A673 (cell line): ENCODE measurements around the gene NKPD1.

Experiments used
- CTCF ChIP-seq: fragments of 300-800, 200-600 bp; sonication (generic); conservative IDR thresholded peaks from 2 replicates; pipeline ENCODE4 v1.5.1; 2017; ENCODE audit warnings: low read depth, mild to moderate bottlenecking, antibody characterized with exemption, low read length, moderate library complexity, mixed read lengths
- EZH2 ChIP-seq: fragments of 200-600 bp; sonication (generic); IDR thresholded peaks from 2 replicates; pipeline ENCODE4 v1.6.1; 2017; ENCODE audit warnings: borderline replicate concordance, low read depth, mild to moderate bottlenecking, mixed read lengths, antibody characterized with exemption, low read length; ENCODE audit not compliant: poor library complexity, severe bottlenecking

DNA sequence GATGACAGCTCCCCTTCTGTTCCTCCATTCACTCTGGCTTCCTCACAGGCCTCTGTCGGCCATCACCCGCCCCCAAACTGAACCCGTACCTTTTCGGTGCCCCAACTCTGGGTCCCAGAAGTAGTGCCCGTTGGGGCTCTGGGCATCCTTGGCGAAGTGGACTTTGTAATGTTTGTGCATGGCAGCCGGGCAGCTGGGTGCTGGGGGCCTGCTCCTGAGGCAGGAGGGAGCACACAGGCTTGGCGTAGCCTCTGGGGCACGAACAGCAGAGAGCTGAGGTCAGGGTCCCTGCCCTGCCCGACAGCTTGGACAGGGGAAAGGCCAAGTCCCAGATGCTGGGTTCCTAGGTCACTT is 834 bp downstream of the NKPD1 start:
- TF ChIP-seq EZH2 (no peak), CTCF (no peak)
